K562 (cell line): Measurements from ENCODE around the gene PLSCR3. TPM values are rescaled to one million over a fixed set of nuclear protein-coding genes. Genes with fewer than 3 reads are reported as not detected.

Experiments
- ATAC-seq: fragments of 200-7000 bp; cut with Tn5 transposase; 3 replicates; pipeline ENCODE4 v1.9.1; 2020; ENCODE audit warnings: moderate library complexity
- BruUV-seq: library from RNA; stranded (reverse); fragments of 400-500 nt; replicated peaks from 2 replicates; lab custom pipeline; 2021; lab: Mats Ljungman, UMichigan
- CTCF ChIA-PET: fragments of 300-600 bp; formaldehyde crosslinking; extraction: SDS; loops from one replicate; lab custom pipeline; 2021; ENCODE audit warnings: low intra/inter-chr PET ratio; lab: Yijun Ruan, JAX
- POLR2A ChIA-PET: fragments of 300-600, 350-650 bp; sonication (Branson Sonifier 250); formaldehyde crosslinking; extraction: SDS; loops from one replicate; lab custom pipeline; 2021; ENCODE audit warnings: antibody characterized with exemption, inconsistent platforms; lab: Yijun Ruan, JAX
- DNase-seq, 4 experiments: peaks; one replicate each; pipeline versions ENCODE4 v3.0.0 to v3.0.0-alpha.2; 2011 to 2018; ENCODE audit warnings: low spot score in 3 of 4, mixed read lengths in 3 of 4; ENCODE audit errors: extremely low read depth in 1 of 4
- FAIRE-seq: peaks from 2 replicates; lab custom pipeline; 2011; peaks lifted over from hg19 to GRCh38; lab: Jason Lieb, UNC
- H2AFZ ChIP-seq: 2 replicates; pipeline ENCODE4 v1.6.0; 2011; ENCODE audit warnings: low read depth, low read length, control low read depth, inconsistent platforms
- H3K27ac ChIP-seq: fragments of 200-600 bp; 3 replicates; pipeline ENCODE4 v1.8.0; 2011; ENCODE audit warnings: low read depth, mild to moderate bottlenecking, control low read depth, inconsistent platforms, low read length, moderate library complexity, mixed read lengths; ENCODE audit errors: extremely low read depth
- H3K27me3 ChIP-seq, 2 experiments: fragments of 300-600 bp in 1 of 2; 2 replicates in 1 of 2; 3 replicates in 1 of 2; pipeline versions ENCODE4 v1.6.0 to v1.8.0; 2011; ENCODE audit warnings: inconsistent platforms in 2 of 2, low read length in 2 of 2, mild to moderate bottlenecking in 1 of 2, mixed read lengths in 1 of 2, moderate library complexity in 1 of 2; ENCODE audit not compliant: control insufficient read depth in 2 of 2, insufficient read depth in 2 of 2
- H3K36me3 ChIP-seq: fragments of 300-600 bp; 3 replicates; pipeline ENCODE4 v1.8.0; 2011; ENCODE audit warnings: mild to moderate bottlenecking, low read length, inconsistent platforms; ENCODE audit not compliant: control insufficient read depth, insufficient read depth
- H3K4me1 ChIP-seq, 2 experiments: fragments of 200-600 bp in 1 of 2; replicated peaks in 1 of 2; 2 replicates in 1 of 2; 3 replicates in 1 of 2; pipeline versions ENCODE4 v1.5.1 to v1.8.0; 2011; ENCODE audit warnings: inconsistent platforms in 2 of 2, low read length in 2 of 2, mild to moderate bottlenecking in 1 of 2, mixed read lengths in 1 of 2, moderate library complexity in 1 of 2; ENCODE audit not compliant: control insufficient read depth in 2 of 2, insufficient read depth in 2 of 2
- H3K4me2 ChIP-seq: 2 replicates; pipeline ENCODE4 v1.6.1; 2011; ENCODE audit warnings: low read length, control low read depth, inconsistent platforms, mixed read lengths; ENCODE audit not compliant: insufficient read depth
- H3K4me3 ChIP-seq: fragments of 200-600 bp; sonication (generic), shearing (Covaris generic); 2 replicates; pipeline ENCODE4 v1.5.1; 2016; ENCODE audit warnings: control low read depth, inconsistent platforms
- H3K79me2 ChIP-seq: fragments of 200-600 bp; 3 replicates; pipeline ENCODE4 v1.8.0; 2011; ENCODE audit warnings: low read length, inconsistent platforms; ENCODE audit not compliant: control insufficient read depth, insufficient read depth
- H3K9ac ChIP-seq, 2 experiments: 2 replicates each; pipeline versions ENCODE4 v1.6.0 to v1.6.1; 2011; ENCODE audit warnings: low read depth in 2 of 2, low read length in 2 of 2, control low read depth in 1 of 2, inconsistent platforms in 1 of 2, mild to moderate bottlenecking in 1 of 2, mixed read lengths in 1 of 2; ENCODE audit not compliant: insufficient read depth in 1 of 2
- H3K9me1 ChIP-seq: one replicate; pipeline ENCODE4 v1.6.0; 2011; ENCODE audit warnings: inconsistent platforms, mild to moderate bottlenecking, low read length, moderate library complexity; ENCODE audit not compliant: control insufficient read depth, insufficient read depth
- H3K9me3 ChIP-seq: replicated peaks from 2 replicates; pipeline ENCODE4 v1.5.1; 2011; ENCODE audit warnings: low read depth, low read length, inconsistent platforms; ENCODE audit not compliant: control insufficient read depth, insufficient read depth
- H4K20me1 ChIP-seq: replicated peaks from 2 replicates; pipeline ENCODE4 v1.6.1; 2011; ENCODE audit warnings: low read length, inconsistent platforms, mixed read lengths; ENCODE audit not compliant: control insufficient read depth, insufficient read depth
- BCL6 ChIP-seq: fragments of 250-450 bp; sonication (Bioruptor Pico); IDR thresholded peaks from 2 replicates; pipeline ENCODE4 v1.4.0; 2020
- ETV5 ChIP-seq: sonication (generic); formaldehyde crosslinking; IDR thresholded peaks from 2 replicates; pipeline ENCODE4 v1.4.0; 2020; ENCODE audit warnings: low read depth, mild to moderate bottlenecking, missing genetic modification reagents
- MAX ChIP-seq: sonication (generic); formaldehyde crosslinking; IDR thresholded peaks from 2 replicates; pipeline ENCODE4 v1.9.0; 2022; ENCODE audit warnings: mild to moderate bottlenecking, missing genetic modification reagents
- MEIS2 ChIP-seq: fragments of 450-650 bp; IDR thresholded peaks from 2 replicates; pipeline ENCODE4 v1.6.1; 2014; ENCODE audit warnings: mild to moderate bottlenecking; ENCODE audit not compliant: partially characterized antibody
- NELFE ChIP-seq: IDR thresholded peaks from 2 replicates; pipeline ENCODE4 v1.6.1; 2011; ENCODE audit warnings: mild to moderate bottlenecking; ENCODE audit not compliant: insufficient read depth, insufficient read length
- PRMT5 ChIP-seq: sonication (generic); formaldehyde crosslinking; IDR thresholded peaks from 2 replicates; pipeline ENCODE4 v1.5.0; 2020; ENCODE audit warnings: missing genetic modification reagents
- PTRF ChIP-seq: fragments of 450-650 bp; IDR thresholded peaks from 2 replicates; pipeline ENCODE4 v1.6.1; 2016; ENCODE audit warnings: mild to moderate bottlenecking, missing genetic modification characterization, missing compliant biosample characterization
- RBM14 ChIP-seq: fragments of 200-400 bp; formaldehyde crosslinking; IDR thresholded peaks from 2 replicates; pipeline ENCODE4 v1.6.1; 2018; ENCODE audit warnings: low read depth, mild to moderate bottlenecking, low read length, moderate library complexity, borderline replicate concordance; ENCODE audit not compliant: insufficient read depth
- SMAD4 ChIP-seq: fragments of 250-450 bp; sonication (Bioruptor Pico); conservative IDR thresholded peaks from 2 replicates; pipeline ENCODE4 v1.8.0; 2021; ENCODE audit warnings: inconsistent platforms, mild to moderate bottlenecking, moderate library complexity
- ZBTB12 ChIP-seq: fragments of 250-450 bp; sonication (Bioruptor Pico); IDR thresholded peaks from 2 replicates; pipeline ENCODE4 v1.4.0; 2020
- ZNF75A ChIP-seq: fragments of 450-650 bp; formaldehyde crosslinking; IDR thresholded peaks from 2 replicates; pipeline ENCODE4 v1.4.0; 2020; ENCODE audit warnings: mild to moderate bottlenecking
- WGBS: fragments of 100-300 bp; shearing (Covaris generic); methylation state at CpG from one replicate; pipeline ENCODE4 v1.1.6; 2016; ENCODE audit warnings: low coverage, mixed read lengths; ENCODE audit not compliant: insufficient coverage; ENCODE audit errors: missing lambda C conversion rate; 5-methylcytosine and 5-hydroxymethylcytosine counted together
- in situ Hi-C: fragments of 300-500 bp; cut with MboI; formaldehyde crosslinking; loops from 4 replicates; pipeline ENCODE4 v1.15.0; 2018; ENCODE audit warnings: inconsistent platforms, mixed read lengths
- intact Hi-C: fragments of 100-400 bp; cut with micrococcal nuclease; formaldehyde crosslinking; loops from 2 replicates; pipeline ENCODE4 v1.14.2; 2022
- polyA plus RNA-seq, 8 experiments: library from polyadenylated mRNA; depleted of rRNA in 4 of 8; stranded (reverse) in 5 of 8; unstranded in 3 of 8; fragments of >200 nt; fragmentation: Nextera tagmentation in 2 of 8; fragmentation: Illumina TruSeq in 1 of 8; extraction: Ambion mirVana in 2 of 8; extraction: Trizol in 1 of 8; gene quantifications; 2 replicates each; pipeline versions ENCODE4 v1.2.1 to v1.2.3, GENCODE V29; 2011 to 2014; ENCODE audit warnings: inconsistent platforms in 1 of 8, missing spikeins in 1 of 8
- total RNA-seq, 7 experiments: library from RNA; depleted of rRNA in 6 of 7; stranded (reverse); fragments of >200 nt in 6 of 7; fragmentation: Illumina TruSeq in 2 of 7; extraction: Trizol in 2 of 7; gene quantifications; 2 replicates each; pipeline versions ENCODE4 v1.2.1 to v1.2.3, GENCODE V29; 2011 to 2021; ENCODE audit warnings: low replicate concordance in 1 of 7

The PLSCR3 gene
- total and polyA plus RNA-seq, 9 of the 15 experiments (the other 6 are each of a cell fraction or from before 2014, with no cell fraction given) = 3.2 to 16.8 (median 4.5) TPM

GRCh38 chr17:7432296-7432695 is 38.0 kb upstream of the PLSCR3 start:
- no peak overlapping the region for H3K9ac ChIP-seq
- no peak overlapping the region for H3K27ac ChIP-seq
- BruUV-seq = no TSS peak
- ATAC-seq (no peak), FAIRE-seq (no peak), DNase-seq (no peak)
- no peak overlapping the region for H3K4me2 ChIP-seq
- no peak for TF ChIP-seq BCL6 (CRISPR knock-in tag)
- TF ChIP-seq PRMT5 (CRISPR knock-in tag) = no peak
- TF ChIP-seq PTRF (tag) = no peak
- no peak for TF ChIP-seq ETV5 (CRISPR knock-in tag)
- no peak for TF ChIP-seq MEIS2
- no peak for TF ChIP-seq ZNF75A (CRISPR knock-in tag)
- no peak for TF ChIP-seq MAX (CRISPR knock-in tag)
- TF ChIP-seq NELFE = no peak
- TF ChIP-seq SMAD4 = no peak
- TF ChIP-seq RBM14 = no peak
- TF ChIP-seq ZBTB12 (CRISPR knock-in tag) = no peak
- H3K9me1 ChIP-seq = no peaks in the 10 kb centered on the region
- H4K20me1 ChIP-seq = no peaks in the 10 kb centered on the region
- 63% methylated on average over 11 of the region's 11 CpGs for WGBS
- H3K4me1 ChIP-seq = peaks cover 5 to 26% of the 10 kb centered on the region in 2 experiments; a peak in 4 of 5 replicates
- H3K27me3 ChIP-seq = no peaks in the 10 kb centered on the region
- intact Hi-C loops (no loop called here), in situ Hi-C loops (no loop called here)
- CTCF ChIA-PET = no interaction called here
- H3K9me3 ChIP-seq = no peaks in the 10 kb centered on the region
- no peaks in the 10 kb centered on the region for H3K36me3 ChIP-seq
- H2AFZ ChIP-seq = no peak overlapping the region
- POLR2A ChIA-PET = no interaction called here
- no peak overlapping the region for H3K4me3 ChIP-seq
- H3K79me2 ChIP-seq = peaks cover 7% of the 10 kb centered on the region; the same call in 2 of the 3 replicates
